Right ventricle myocardium inferior (tissue), 1 donor: Measurements from ENCODE around the gene NT5C1A. TPM values are rescaled to one million over a fixed set of nuclear protein-coding genes. Genes with fewer than 3 reads are reported as not detected.

Experiments
- ATAC-seq: fragments of 200-7000 bp; cut with Tn5 transposase; one replicate; pipeline ENCODE4 v1.9.1; 2020; ENCODE audit warnings: mild to moderate bottlenecking, moderate library complexity
- DNase-seq: peaks from one replicate; pipeline ENCODE4 v3.0.0; 2021; ENCODE audit errors: missing footprints
- intact Hi-C: fragments of 100-400 bp; cut with DNase I; formaldehyde crosslinking; loops from one replicate; pipeline ENCODE4 v1.11.0; 2022
- total RNA-seq: library from RNA; stranded (reverse); fragmentation: NEBNext Ultra II Directional; extraction: Animal tissue kit (Norgen Biotek cat#: 25700); gene quantifications from one replicate; pipeline ENCODE4 v1.2.1, GENCODE V29; 2021
- donor health status: DM: no; HTN: yes; CAD: no; lungs with severe emphysema.

Gene NT5C1A
- total RNA-seq, 1 donor from 2014 or later, result 31.3 TPM

DNA sequence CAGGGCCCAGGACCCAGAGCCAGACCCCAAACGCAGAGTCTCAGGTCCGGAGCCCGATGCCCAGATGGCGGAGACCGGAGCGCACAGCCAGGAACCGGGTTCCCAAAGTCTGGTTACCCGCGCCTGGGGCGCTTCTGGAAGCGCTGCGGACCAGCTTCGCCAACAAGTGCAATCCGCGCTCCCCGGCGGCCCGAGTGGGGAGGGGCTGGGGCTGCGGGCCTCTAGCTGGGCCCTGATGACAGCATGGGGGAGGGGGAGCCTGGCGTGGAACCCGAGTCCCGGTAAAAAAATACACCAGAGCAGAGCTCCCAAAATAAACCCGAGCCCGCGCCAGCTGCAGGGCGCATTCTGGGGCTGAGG is 494 bp downstream of the NT5C1A start:
- intact Hi-C loops, result loop anchor here (5.0 kb wide), 1 partner anchor 46 kb away; no protein-coding TSS in a partner anchor
- ATAC-seq, result peak; percentile 84
- peak; percentile 89 for DNase-seq

DNA sequence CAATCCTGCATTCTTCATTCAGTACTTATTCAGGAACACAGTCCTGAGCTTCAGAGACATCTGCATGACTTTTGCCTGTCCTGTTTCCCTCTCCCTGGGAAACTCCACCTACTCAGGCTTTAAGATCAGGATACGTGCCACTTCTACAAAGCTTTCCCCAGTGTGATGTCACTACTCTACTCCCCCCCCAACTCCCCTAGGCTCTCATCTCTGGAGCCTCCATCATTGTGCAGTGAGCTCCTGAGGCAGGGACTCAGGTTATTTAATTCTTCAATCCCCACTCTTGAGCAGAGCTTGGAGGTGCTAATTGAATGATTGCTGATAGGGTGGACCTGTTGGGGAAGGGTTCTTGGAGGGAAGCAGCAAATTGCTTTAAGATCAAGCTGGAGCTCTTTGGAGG is 1.2 kb downstream of the NT5C1A start:
- intact Hi-C loops, result loop anchor here (5.0 kb wide), 1 partner anchor 47 kb away; no protein-coding TSS in a partner anchor
- DNase-seq, result no peak
- no peak for ATAC-seq

DNA sequence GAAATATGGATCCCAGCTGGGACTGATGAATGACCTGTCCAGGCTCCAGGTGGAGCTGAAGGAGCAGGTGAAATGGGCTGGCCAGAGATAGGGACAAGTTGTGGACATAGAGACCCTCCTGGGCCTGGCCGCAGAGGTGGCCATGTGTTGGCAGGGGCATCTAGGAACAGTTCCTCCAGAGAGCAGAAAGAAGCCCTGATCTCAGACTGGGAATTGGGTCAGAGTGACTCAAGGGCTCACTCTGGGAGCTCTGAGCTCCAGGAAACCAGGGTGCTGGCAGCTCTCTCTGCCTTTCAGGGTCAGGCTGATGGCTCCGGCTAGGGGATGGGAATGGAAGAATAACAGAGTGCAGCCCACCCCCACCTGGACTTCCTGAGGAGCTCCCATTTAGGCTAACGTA is 3.0 kb downstream of the NT5C1A start:
- ATAC-seq, result no peak
- intact Hi-C loops, result no loop called here
- no peak for DNase-seq

DNA sequence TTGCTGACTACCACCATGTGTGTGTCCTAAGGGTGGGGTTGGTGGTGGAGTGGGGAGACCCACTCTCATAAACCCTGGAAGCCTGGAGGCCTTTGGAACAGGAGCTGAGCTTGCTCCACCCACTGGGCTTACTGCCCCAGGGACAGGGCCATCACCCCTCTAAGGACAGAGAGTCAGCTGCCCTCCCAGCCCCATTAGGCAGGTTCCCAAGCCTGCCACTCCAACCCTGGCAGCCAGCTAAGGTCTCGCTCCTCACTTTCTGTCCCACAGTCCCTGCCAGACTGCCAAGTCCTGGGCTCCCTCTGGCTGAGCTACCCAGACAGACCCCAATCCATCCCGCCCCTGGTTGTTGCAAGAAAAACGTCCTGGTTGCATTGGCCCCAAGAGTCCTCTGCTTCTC is 3.8 kb downstream of the NT5C1A start:
- DNase-seq (peak; percentile 76), ATAC-seq (peak; percentile 68)
- intact Hi-C loops, result no loop called here

DNA sequence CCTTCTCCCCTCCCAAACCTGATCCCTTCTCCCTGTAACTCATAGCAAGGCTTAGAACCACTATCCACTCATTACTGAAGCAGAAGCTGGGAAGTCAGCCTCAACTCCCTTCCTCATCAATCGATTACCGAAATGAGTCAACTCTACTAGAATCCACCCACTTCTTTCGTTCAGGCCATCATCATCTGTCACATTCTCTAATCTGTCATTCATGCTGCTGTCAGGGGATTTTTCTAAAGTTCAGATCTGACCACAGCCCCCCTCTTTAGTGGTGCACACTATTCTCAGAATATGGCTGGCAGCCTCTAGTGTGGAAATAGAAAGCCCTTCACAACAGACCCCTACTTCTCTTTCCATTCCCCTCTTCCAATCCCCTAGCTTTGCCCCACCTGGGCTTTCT is 5.1 kb downstream of the NT5C1A start:
- intact Hi-C loops, result no loop called here
- ATAC-seq (no peak), DNase-seq (no peak)

DNA sequence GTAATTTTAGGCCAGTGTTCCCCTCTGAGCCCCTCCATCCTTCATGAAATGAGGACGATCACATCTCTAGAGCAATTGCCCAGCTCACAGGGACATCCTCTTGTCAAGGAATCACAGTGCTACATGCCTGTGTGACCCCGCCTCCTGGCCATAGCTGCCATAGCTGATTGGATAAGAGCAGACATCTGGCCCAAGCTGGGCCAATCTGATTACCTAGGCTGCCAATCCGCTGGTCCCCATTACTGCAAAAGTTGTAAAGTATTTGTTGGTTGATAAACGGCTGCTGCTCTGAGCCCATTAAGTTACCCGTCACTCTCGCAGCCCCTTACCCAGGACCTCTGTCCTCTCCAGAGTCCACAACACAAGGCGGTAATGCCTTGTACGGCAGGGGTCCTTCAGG is 8.3 kb downstream of the NT5C1A start:
- no peak for DNase-seq
- intact Hi-C loops, result no loop called here
- no peak for ATAC-seq

DNA sequence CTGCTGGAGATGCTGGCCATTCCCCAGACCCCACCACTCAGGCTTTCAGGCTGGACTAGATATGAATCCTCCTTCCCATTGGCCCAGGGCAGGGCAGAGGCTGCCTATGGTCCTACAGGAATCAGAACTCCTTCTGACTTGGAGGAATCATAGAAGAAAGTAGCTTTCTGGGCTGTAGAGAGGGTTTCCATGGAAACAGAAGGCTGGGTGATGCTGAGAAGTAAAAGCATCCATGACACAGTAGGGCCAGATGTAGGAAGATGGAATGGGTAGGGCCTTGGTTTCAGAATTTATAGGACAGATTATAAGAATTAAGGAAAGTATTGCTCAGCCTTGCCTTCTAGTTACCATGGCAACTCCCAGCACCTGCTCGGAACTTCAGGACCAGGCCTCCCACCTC is 9.0 kb downstream of the NT5C1A start:
- ATAC-seq (no peak), DNase-seq (no peak)
- intact Hi-C loops, result no loop called here

DNA sequence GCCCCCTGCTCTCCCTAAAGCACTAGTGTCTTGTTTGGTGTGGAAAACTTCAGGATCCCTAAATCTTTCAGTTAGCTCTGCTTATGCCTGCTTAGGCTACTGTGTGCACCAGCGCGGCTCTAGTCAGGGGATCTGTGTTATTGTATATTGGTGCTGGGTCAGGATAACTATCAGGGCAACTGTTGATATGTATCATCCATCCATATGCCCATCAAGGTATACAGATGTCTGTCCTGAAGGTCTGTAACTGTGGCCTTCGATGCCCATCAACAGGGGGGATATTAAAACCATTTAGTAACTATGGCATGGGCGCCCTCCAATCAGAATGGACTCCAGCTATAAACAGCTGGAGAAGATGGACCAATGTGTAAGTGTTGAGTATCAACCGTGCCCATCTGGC is 12.4 kb downstream of the NT5C1A start:
- ATAC-seq (no peak), DNase-seq (no peak)
- intact Hi-C loops, result no loop called here

DNA sequence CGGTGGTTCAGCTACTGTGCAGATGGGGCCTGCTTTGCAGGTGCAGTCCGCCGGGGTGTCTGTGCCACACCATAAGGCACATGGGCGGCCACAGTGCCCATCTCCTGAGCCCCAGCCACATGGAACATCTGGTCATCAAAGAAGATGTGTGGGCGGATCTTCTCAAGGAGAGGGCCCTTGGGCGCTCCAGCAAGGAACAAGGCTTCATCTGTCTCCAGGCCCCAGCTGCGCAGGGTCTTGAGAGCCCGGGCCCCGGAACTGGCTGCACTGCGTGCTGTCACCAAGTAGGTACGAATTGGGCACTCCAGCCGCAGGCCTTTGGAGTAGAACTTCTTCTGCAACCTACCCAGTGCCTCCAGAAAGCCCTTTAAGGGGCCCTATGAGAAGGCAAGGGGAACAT is 12.8 kb downstream of the NT5C1A start:
- no peak for DNase-seq
- ATAC-seq, result no peak
- intact Hi-C loops, result no loop called here

DNA sequence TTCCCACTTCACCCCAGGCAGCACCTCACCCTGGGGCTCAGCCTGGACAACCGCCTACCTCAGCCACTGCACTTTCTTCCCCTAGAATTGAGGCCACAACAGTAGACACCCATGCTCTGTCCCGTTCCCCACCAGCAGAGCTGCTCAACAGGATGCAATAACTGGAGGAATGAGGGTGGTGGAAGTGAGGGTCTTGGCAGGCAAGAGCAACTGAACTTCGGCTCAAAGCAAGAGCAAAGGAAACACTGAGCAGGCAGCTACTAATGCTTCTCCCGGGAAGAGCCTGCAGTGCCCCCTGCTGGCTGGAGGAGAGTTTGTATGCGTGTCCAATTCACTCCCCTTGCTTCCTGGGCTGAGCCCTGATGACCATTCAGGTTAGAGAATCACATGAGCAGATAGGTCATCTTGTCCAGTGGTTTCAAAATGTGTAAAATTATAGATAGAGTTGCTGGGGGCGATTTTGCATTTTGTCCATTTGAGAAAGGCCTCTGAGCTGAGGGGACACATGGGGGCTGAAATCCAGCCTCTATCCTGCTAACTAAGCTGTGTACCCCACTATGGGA is 13.9 kb downstream of the NT5C1A start:
- intact Hi-C loops, result no loop called here
- peak; percentile 77 for DNase-seq
- ATAC-seq, result peak; percentile 57

DNA sequence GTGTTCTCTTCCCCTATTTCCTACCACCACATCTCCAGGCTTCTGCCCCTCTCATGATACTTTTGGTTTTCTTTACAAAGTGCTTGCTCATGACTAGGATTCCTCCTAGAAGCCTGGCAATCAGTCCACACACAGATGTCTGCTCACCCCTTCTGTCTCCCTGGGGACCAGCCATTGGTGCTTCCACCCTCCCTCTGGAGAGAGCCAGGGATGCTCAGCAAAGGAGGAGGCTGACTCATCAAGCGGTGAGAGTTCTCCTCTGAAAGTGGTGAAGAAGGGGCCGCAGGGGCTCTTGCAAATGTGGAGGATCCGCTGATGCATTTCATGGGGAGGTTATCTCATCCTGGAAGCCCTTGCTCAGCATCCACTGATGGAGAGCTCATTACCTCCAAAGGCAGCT is 14.5 kb downstream of the NT5C1A start:
- no peak for DNase-seq
- intact Hi-C loops, result no loop called here
- no peak for ATAC-seq

DNA sequence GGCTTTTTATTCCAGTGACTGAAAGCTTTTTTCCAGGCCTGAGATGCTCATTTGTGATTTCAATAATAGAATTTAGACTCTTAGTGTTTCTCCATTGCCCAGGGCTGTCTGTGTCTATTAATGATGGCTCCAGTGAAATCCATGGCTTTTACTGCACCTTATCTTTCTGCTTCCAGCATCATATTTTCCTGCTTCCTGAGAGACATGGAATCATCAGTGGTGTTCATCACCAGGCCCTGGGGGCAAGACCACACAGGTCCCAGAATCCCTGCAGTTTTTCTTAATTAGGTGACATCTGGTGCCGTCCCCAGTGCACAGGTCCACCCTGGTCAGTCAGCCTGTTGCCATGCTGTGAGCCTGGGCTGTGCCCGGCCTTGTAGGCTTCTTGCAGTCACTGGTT is 15.5 kb downstream of the NT5C1A start:
- DNase-seq, result no peak
- intact Hi-C loops, result no loop called here
- ATAC-seq, result no peak

DNA sequence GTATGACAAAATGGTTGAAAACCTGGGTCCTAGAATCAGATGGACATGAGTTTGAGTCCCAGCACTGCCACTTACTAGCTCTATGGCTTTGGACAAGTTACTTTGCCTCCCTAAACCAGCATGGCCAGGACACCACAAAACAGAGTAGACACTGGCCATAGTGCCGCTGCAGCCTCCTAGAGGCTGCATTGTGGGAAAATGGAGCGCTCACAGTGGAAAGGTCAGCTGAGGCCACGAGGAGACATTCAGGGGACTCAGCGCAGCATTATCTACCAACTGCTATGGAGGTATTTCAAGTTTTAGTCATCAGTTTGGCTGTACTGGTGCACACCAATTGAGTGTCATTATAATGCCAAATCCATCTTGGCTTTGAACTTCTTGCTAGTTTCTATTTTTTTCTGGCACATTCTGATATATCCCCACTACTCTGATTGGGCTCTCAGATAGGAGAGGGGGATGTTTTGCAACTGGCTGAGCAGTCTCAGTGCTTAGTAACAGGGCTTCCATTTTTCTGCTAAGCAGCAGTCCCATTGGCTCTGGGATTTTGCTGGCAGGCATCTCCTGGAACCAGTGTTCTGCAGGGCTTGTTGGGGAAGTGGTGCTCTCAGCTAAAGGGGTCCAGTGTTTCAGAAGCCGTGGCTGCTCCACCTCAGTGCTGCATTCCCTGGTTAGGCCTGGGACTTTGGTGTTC is 16.2 kb downstream of the NT5C1A start:
- no peak for ATAC-seq
- intact Hi-C loops, result no loop called here
- DNase-seq, result no peak

DNA sequence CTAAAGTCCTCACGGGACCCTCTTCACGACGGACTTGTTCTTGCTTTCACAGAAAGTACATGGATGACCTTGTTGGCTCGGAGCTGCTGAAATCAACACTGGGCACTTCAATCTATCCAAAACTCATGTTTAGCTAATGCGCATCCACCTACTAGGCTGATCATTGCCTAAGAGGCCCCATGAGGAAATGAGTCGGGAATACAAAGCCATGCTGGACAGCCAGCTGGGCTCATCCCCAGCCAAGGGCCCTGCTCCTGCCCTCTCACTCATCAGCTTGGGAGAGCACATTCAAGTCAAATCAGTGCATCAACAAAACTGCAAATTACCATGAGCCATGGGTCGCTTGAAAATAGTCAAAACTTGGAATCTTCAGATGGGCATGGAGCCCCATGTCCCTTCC is 17.6 kb downstream of the NT5C1A start:
- ATAC-seq (no peak), DNase-seq (no peak)
- intact Hi-C loops, result no loop called here

DNA sequence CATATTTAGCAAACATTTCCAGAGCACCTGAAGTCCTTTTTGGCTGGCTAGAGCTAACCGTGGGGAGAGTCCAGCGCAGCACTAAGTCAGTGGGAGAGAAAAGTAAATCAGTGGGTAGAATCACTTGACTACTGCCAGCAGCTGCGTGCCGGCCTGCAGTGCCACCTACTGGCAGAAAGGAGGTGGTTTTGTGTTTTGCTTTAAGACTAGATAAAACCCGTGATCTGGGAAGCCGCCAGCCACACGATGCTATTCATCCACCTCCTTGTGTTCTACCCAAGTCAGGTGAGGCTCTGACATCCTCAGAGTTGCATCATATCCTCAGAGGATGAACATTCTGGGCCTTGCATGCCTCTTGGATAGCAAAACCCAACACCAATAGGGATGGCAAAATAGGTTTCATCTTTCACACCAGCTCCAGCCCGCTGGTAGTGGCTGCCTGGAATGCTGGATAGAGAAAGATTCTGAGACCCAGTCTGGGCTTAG is 18.3 kb downstream of the NT5C1A start:
- DNase-seq, result peak; percentile 88

DNA sequence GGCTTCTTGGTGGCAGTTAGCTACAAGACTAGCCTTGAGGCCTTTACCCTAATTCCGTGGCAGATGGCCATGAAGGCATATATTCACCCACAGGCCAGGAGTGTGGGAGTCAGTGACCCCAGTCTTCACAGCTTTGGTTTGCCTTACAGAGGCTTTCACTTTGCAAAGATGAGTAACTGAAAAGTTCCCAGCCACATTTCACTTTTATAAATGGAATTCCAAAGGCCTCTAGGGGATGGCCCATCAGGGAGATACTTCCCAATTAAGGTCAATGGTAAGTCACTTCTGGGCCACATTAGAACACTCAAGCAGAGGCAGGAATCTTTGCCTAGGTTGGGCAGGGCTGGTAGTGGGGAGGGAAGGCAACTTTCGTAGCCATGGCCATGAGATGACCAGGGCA is 19.4 kb downstream of the NT5C1A start:
- DNase-seq (no peak), ATAC-seq (peak; percentile 5)
- intact Hi-C loops, result no loop called here

More for the DNA sequence above, 18.3 kb downstream of the NT5C1A start:
- intact Hi-C loops, result loop anchor here (1.0 kb wide), 1 partner anchor 47 kb away; no protein-coding TSS in a partner anchor
- peak; percentile 65 for ATAC-seq

DNA sequence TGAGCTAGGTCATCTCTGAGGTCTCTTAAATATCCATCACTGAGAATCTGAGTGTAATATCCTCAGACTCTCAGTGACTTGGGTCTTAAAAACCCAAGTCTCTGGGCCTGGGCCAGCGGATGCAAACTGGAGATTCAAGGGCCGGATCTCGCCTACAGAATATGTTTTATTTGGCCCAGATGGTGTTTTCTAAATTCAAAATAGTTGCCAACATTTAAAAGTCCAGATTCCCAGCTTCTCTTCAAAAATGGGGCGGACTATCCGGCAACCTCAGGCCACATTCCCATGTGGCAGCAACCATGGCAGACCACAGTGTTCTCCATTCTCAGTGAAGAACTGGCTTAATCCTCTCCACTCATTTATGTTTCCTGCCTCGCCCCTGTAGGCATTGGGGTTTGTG is 19.8 kb downstream of the NT5C1A start:
- peak; percentile 75 for ATAC-seq
- peak; percentile 85 for DNase-seq
- intact Hi-C loops, result no loop called here

DNA sequence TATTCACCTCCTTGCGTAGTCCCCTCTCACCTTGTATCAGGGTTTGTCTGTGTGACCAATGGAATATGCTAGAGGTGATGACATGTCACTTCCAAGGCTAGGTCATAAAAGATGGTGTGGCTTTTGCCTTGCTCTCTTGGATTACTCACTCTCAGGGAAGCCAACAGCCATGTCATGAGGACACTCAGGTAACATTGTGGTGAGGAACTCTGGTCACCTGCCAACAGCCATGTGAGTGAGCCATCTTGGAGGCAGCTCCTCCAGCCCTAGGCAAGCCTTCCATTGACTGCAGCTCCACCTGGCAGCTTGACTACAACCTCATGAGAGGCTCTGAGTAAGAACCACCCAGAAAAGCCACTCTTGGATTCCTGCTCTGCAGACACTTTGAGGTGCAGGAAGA is 21.5 kb downstream of the NT5C1A start:
- no peak for ATAC-seq
- intact Hi-C loops, result no loop called here
- no peak for DNase-seq

DNA sequence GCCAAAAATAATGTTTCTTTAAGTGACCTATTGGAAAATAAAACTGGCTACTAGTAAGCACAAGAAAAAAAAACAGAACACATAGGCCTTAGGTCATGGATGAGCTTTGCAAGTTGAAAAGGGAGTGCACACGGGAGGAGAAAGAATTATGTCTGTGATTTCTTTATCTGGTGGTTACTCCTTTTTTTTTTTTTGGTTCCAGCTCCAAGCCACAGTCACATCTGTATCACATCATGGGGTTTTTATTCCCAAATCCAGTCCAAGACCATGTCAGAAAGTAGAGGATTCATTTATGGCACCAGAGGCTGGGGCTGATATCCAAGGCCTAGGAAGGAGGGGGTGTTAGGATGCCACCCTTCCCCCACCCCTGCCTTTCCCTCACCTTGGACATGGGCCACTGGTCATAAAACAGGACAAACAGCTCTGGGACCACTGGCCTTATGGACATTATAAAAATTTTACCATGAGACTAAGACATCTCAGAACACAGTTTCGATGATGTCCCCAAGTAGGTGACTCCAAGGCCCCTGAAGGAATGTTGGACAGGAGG is 22.2 kb downstream of the NT5C1A start:
- no peak for ATAC-seq
- intact Hi-C loops, result no loop called here

DNA sequence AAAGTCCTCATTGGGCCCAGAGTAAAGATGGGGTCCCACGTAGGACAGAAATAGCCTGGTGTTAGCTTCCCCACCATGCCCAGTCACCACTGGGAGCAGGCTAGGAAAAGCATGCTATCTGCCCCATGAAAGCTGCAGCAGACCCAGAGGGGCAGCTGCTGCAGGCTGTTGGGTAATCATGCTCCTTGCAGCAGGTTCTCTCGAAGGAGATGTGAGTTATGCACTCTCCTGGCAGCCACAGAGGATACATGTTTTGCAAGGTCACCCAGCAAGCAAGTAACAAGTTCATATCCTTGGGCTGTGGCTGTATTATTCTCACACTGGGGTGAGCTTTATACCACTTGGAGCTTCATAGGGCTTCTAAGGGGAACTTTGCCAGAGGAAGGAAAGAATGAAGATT is 23.4 kb downstream of the NT5C1A start:
- DNase-seq (no peak), ATAC-seq (no peak)
- intact Hi-C loops, result no loop called here

More for the DNA sequence above, 22.2 kb downstream of the NT5C1A start:
- no peak for DNase-seq
